ENCODE results near the gene CABP4. TPM values are rescaled to one million over a fixed set of nuclear protein-coding genes. Genes with fewer than 3 reads are reported as not detected.

Gene CABP4
- total RNA-seq, 1 experiment from 2014 or later, result not detected

GRCh38 chr11:67437809-67438157 is 17.4 kb upstream of the CABP4 start (continued):
- TF ChIP-seq SIN3A (IDR thresholded peaks at IDR 0.05; ENCODE audit: low read depth), result no peak
- no peak for TF ChIP-seq CTCF (IDR thresholded peaks at IDR 0.05 in 2 of 3, conservative IDR thresholded peaks at IDR 0.05 in 1 of 3; ENCODE audit: borderline replicate concordance in 1 of 3, insufficient read depth in 1 of 3, low read depth in 2 of 3, low read length in 2 of 3)

DNA sequence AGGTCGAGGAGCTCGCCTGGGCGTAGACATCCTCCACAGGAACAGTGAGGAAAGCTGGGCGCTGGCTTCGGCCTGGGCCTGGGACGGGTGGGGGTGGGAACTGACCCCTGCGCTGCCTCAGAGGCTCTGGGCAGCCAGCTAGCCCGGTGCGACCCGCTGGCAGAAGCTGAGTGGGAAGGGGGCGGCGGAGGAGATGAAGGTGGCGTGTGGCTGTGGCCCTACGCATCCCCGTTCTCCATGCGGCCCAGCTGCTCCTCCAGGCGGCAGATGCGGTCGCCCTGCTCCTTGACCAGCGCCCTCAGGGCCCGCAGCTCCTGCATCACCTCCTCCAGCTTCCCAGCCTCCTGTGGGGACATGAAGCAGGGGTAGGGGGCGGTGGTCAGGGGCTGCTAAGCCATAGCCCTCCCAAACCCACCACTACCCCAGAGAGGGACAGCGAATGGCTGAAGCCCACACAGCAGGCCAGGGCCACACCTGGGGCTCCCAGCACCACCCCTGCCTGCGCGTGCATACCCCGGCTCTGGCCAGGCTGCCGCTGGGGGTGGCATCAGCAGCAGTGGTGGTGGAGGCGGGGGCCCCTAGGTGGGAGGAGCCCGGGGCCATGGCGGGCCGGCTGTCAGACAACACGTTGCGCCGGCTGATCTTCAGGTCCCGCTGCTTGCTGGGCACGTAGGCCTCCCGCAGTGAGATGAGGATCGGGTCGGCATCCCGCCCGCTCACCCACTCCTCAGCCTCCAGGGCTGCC is 16.8 kb upstream of the CABP4 start:
- ATAC-seq (no peak), DNase-seq (ENCODE audit: low read depth, low spot score) (no peak)
- Histone ChIP-seq H3K4me3 (replicated peaks in 1 of 2; ENCODE audit: low read depth in 1 of 2, low read length in 2 of 2) (no peak overlapping the region), H3K27me3 (ENCODE audit: insufficient read depth, low read length) (no peaks in the 10 kb centered on the region), H4K20me1 (ENCODE audit: insufficient read depth) (no peaks in the 10 kb centered on the region), H3K36me3 (ENCODE audit: control insufficient read depth in 1 of 2, insufficient read depth in 2 of 2, low read length in 2 of 2) (peaks cover 4 to 7% of the 10 kb centered on the region in 2 experiments; a peak in 3 of 4 replicates), H3K27ac (ENCODE audit: low read depth, low read length) (peak overlapping the region; percentile 8; the same call in 1 of the 2 replicates), H3K9me2 (ENCODE audit: insufficient read depth) (no peaks in the 10 kb centered on the region), H3K79me2 (ENCODE audit: insufficient read depth, low read length) (peaks cover 7% of the 10 kb centered on the region; the same call in 1 of the 2 replicates), H3K9ac (ENCODE audit: low read length) (no peak overlapping the region), H2AFZ (ENCODE audit: low read depth, low read length, poor library complexity, severe bottlenecking) (no peak overlapping the region), H3K9me3 (ENCODE audit: control insufficient read depth in 1 of 2, insufficient read depth in 1 of 2, low read depth in 1 of 2, low read length in 2 of 2) (no peaks in the 10 kb centered on the region), H3K4me2 (ENCODE audit: low read length) (no peak overlapping the region), H3K4me1 (ENCODE audit: control insufficient read depth in 1 of 2, insufficient read depth in 2 of 2, low read length in 2 of 2) (peaks cover 3 to 27% of the 10 kb centered on the region in 2 experiments; a peak in 3 of 4 replicates)
- ChIA-PET POLR2A (interaction anchor here (0.6 kb wide), 1 partner anchor 10 kb away, joined by 4 read pairs; the partner anchor contains the start of gene RPS6KB2), RAD21 (ENCODE audit: low non-redundant PET in 1 of 2, low total read pairs in 2 of 2, uncharacterized antibody in 2 of 2, unreplicated experiment in 2 of 2) (no interaction called here), CTCF (interaction anchor here (1.5 kb wide), 1 partner anchor 37 kb away, joined by 5 read pairs; the partner anchor contains the start of gene PPP1CA)
- intact Hi-C loops (cut with micrococcal nuclease), result no loop called here
- TF ChIP-seq EZH2 (IDR thresholded peaks at IDR 0.05), result no peak
- 0 out of 2 replicates have a peak, but pooled peaks have one; percentile 9 for TF ChIP-seq POLR2AphosphoS5 (IDR thresholded peaks at IDR 0.05; ENCODE audit: low read depth, low read length)
- BruUV-seq (replicated peaks), result no TSS peak

Measured in HCT116 (cell line).